Right cardiac atrium (tissue), 5 donors: ENCODE results near the gene RAB15. TPM values are rescaled to one million over a fixed set of nuclear protein-coding genes. Genes with fewer than 3 reads are reported as not detected.
"Not testable (repeated sequence)": the region's sequence is repeated elsewhere in the genome, so short reads cannot be mapped to it uniquely, and the experiment has no call there.

Experiments
- ATAC-seq, 2 donors: fragments of 200-7000 bp; cut with Tn5 transposase; one replicate each; pipeline versions ENCODE4 v1.8.0 to v1.9.1; 2020; ENCODE audit warnings: moderate library complexity in 2 of 2, mild to moderate bottlenecking in 1 of 2
- DNase-seq, 3 donors: peaks; one replicate each; pipeline ENCODE4 v3.0.0-alpha.2; 2020
- H3K27ac ChIP-seq: one replicate; pipeline ENCODE4 v1.5.1; 2013; ENCODE audit warnings: mild to moderate bottlenecking, low read length, control low read depth, moderate library complexity
- H3K27me3 ChIP-seq: one replicate; pipeline ENCODE4 v1.6.1; 2013; ENCODE audit not compliant: control insufficient read depth, insufficient read depth
- H3K4me1 ChIP-seq: one replicate; pipeline ENCODE4 v1.6.1; 2013; ENCODE audit warnings: low read length; ENCODE audit not compliant: control insufficient read depth, insufficient read depth
- H3K4me3 ChIP-seq: one replicate; pipeline ENCODE4 v1.5.1; 2013; ENCODE audit warnings: low read length, control low read depth
- H3K9me3 ChIP-seq: one replicate; pipeline ENCODE4 v1.6.1; 2013; ENCODE audit warnings: low read length; ENCODE audit not compliant: control insufficient read depth
- WGBS: extraction: QIAGEN DNeasy Blood & Tissue Kit; methylation state at CpG from one replicate; pipeline ENCODE4 v1.1.7; 2013; 5-methylcytosine and 5-hydroxymethylcytosine counted together
- intact Hi-C, 4 donors: fragments of 100-400 bp; cut with DNase I; formaldehyde crosslinking; loops; one replicate each; pipeline versions ENCODE4 v1.11.0 to v1.14.0; 2022 to 2023
- polyA plus RNA-seq: library from polyadenylated mRNA; stranded (reverse); fragments of 200-250 nt; gene quantifications from one replicate; pipeline ENCODE4 v1.2.3, GENCODE V29; 2013
- total RNA-seq, 4 donors: library from RNA; stranded (reverse); fragmentation: NEBNext Ultra II Directional; extraction: Animal tissue kit (Norgen Biotek cat#: 25700); gene quantifications; one replicate each; pipeline ENCODE4 v1.2.1, GENCODE V29; 2021
- donor health status: healthy with polysubstance abuse.
- donor health status: DM: no; HTN: yes; CAD: no.
- donor health status: DM: no; HTN: no; CAD: no.
- donor health status: DM: no; HTN: yes; CAD: no; lungs with severe emphysema.
- donor health status: DM: yes; HTN: yes; CAD: no.

Gene RAB15
- total and polyA plus RNA-seq, 5 donors: 12.7 to 48.1 (median 20.5) TPM

- ATAC-seq: no peak
- no peaks in the 10 kb centered on the region for H3K27me3 ChIP-seq
- intact Hi-C loops: no loop called here
- no peak for DNase-seq
- H3K9me3 ChIP-seq: no peaks in the 10 kb centered on the region
- H3K27ac ChIP-seq: no peak overlapping the region
- H3K4me3 ChIP-seq: no peak overlapping the region
- H3K4me1 ChIP-seq: peaks cover 8% of the 10 kb centered on the region
Observed at GRCh38 chr14:64919215-64919614, 52.9 kb downstream of the RAB15 start.

GRCh38 chr14:64918216-64918615, 53.9 kb downstream of the RAB15 start:
- no peak overlapping the region for H3K4me3 ChIP-seq
- 89% methylated on average over 4 of the region's 4 CpGs for WGBS
- DNase-seq (no peak), ATAC-seq (no peak)
- no peaks in the 10 kb centered on the region for H3K9me3 ChIP-seq
- H3K27ac ChIP-seq: peak overlapping the region; percentile 7
- H3K27me3 ChIP-seq: no peaks in the 10 kb centered on the region
- peaks cover 8% of the 10 kb centered on the region for H3K4me1 ChIP-seq
- intact Hi-C loops: no loop called here

GRCh38 chr14:64915797-64916196, 56.3 kb downstream of the RAB15 start:
- no peak for DNase-seq
- H3K27me3 ChIP-seq: no peaks in the 10 kb centered on the region
- H3K4me3 ChIP-seq: no peak overlapping the region
- intact Hi-C loops: no loop called here
- WGBS: 87% methylated on average over 2 of the region's 2 CpGs
- no peak for ATAC-seq
- no peaks in the 10 kb centered on the region for H3K9me3 ChIP-seq
- peaks cover 8% of the 10 kb centered on the region for H3K4me1 ChIP-seq
- H3K27ac ChIP-seq: no peak overlapping the region

GRCh38 chr14:64915029-64915424, 57.1 kb downstream of the RAB15 start:
- H3K27ac ChIP-seq: no peak overlapping the region
- ATAC-seq (no peak), DNase-seq (no peak)
- no peaks in the 10 kb centered on the region for H3K9me3 ChIP-seq
- H3K27me3 ChIP-seq: no peaks in the 10 kb centered on the region
- intact Hi-C loops: no loop called here
- peaks cover 8% of the 10 kb centered on the region for H3K4me1 ChIP-seq
- peak overlapping the region; percentile 97 for H3K4me3 ChIP-seq
- 30% methylated on average over 4 of the region's 4 CpGs for WGBS

- WGBS: under 1% methylated on average over 49 of the region's 49 CpGs
- ATAC-seq: peak; percentile 99
- intact Hi-C loops: no loop called here
Observed at GRCh38 chr14:64914237-64915028, 57.7 kb downstream of the RAB15 start, which contains the start of gene CHURC1. Gene CHURC1 (plus strand): TSS chr14:64914455. CDS start chr14:64914496, 41 bp downstream.

GRCh38 chr14:64913477-64913876, 58.7 kb downstream of the RAB15 start:
- ATAC-seq, intact Hi-C loops, H3K4me1 ChIP-seq, DNase-seq, H3K27ac ChIP-seq, H3K9me3 ChIP-seq, H3K27me3 ChIP-seq: not testable (repeated sequence)
- H3K4me3 ChIP-seq: peak overlapping the region; percentile 97
- 47% methylated on average over 4 of the region's 5 CpGs for WGBS

More at GRCh38 chr14:64914237-64915028, 57.7 kb downstream of the RAB15 start, which contains the start of gene CHURC1:
- H3K27ac ChIP-seq: peak within 1 kb of the TSS; percentile 97
- no peaks in the 10 kb centered on the region for H3K9me3 ChIP-seq
- peak; percentile 99 for DNase-seq
- peaks cover 6% of the 10 kb centered on the region for H3K4me1 ChIP-seq
- H3K4me3 ChIP-seq: peak within 1 kb of the TSS; percentile 97
- H3K27me3 ChIP-seq: no peaks in the 10 kb centered on the region

- no peak overlapping the region for H3K4me3 ChIP-seq
- ATAC-seq: no peak
- H3K27me3 ChIP-seq: no peaks in the 10 kb centered on the region
- WGBS: 0% methylated on average over 1 of the region's 1 CpG
- no peaks in the 10 kb centered on the region for H3K9me3 ChIP-seq
- no peak for DNase-seq
- H3K4me1 ChIP-seq: peaks cover 3% of the 10 kb centered on the region
- no peak overlapping the region for H3K27ac ChIP-seq
- intact Hi-C loops: no loop called here
Observed at GRCh38 chr14:64912261-64912660, 59.9 kb downstream of the RAB15 start.

GRCh38 chr14:64910847-64911495, 61.2 kb downstream of the RAB15 start:
- Histone ChIP-seq H3K27me3 (no peaks in the 10 kb centered on the region), H3K4me1 (peaks cover 3% of the 10 kb centered on the region), H3K9me3 (no peaks in the 10 kb centered on the region), H3K27ac (no peak overlapping the region), H3K4me3 (no peak overlapping the region)
- ATAC-seq: no peak
- DNase-seq: no peak
- intact Hi-C loops: no loop called here
- 25% methylated on average over 3 of the region's 3 CpGs for WGBS

- 61% methylated on average over 6 of the region's 6 CpGs for WGBS
- intact Hi-C loops: no loop called here
- Histone ChIP-seq H3K9me3 (no peaks in the 10 kb centered on the region), H3K4me1 (no peaks in the 10 kb centered on the region), H3K4me3 (no peak overlapping the region), H3K27me3 (no peaks in the 10 kb centered on the region), H3K27ac (no peak overlapping the region)
- DNase-seq (no peak), ATAC-seq (no peak)
Observed at GRCh38 chr14:64906022-64906421, 66.1 kb downstream of the RAB15 start.

- ATAC-seq: no peak
- intact Hi-C loops: loop anchor here in 1 of 4 donors (10.0 kb wide), 1 partner anchor 235 kb away; no protein-coding TSS in a partner anchor
- no peaks in the 10 kb centered on the region for H3K4me1 ChIP-seq
- H3K4me3 ChIP-seq: no peak overlapping the region
- no peak for DNase-seq
- 69% methylated on average over 1 of the region's 1 CpG for WGBS
- H3K27me3 ChIP-seq: no peaks in the 10 kb centered on the region
- no peaks in the 10 kb centered on the region for H3K9me3 ChIP-seq
- H3K27ac ChIP-seq: no peak overlapping the region
Observed at GRCh38 chr14:64899958-64900357, 72.2 kb downstream of the RAB15 start.
